Adrenal gland (tissue), 12 donors: Measurements from ENCODE around the gene PHACTR3. TPM values are rescaled to one million over a fixed set of nuclear protein-coding genes. Genes with fewer than 3 reads are reported as not detected.

Experiments used
- DNase-seq, 7 donors: peaks; one replicate each; pipeline ENCODE4 v3.0.0-alpha.2; 2019 to 2020
- H3K27ac ChIP-seq, 5 donors: fragments of 200-600 bp; sonication (generic) in 4 of 5; 1 replicate in 3 of 5; 2 replicates in 2 of 5; pipeline versions ENCODE4 v1.5.1 to v1.8.0; 2016 to 2020; ENCODE audit warnings: mild to moderate bottlenecking in 1 of 5
- H3K27me3 ChIP-seq: fragments of 200-600 bp; 2 replicates; pipeline ENCODE4 v1.8.0; 2021
- H3K36me3 ChIP-seq, 2 donors: fragments of 200-600 bp; replicated peaks in 1 of 2; 1 replicate in 1 of 2; 2 replicates in 1 of 2; pipeline versions ENCODE4 v1.5.1 to v1.8.0; 2018 to 2022
- H3K4me1 ChIP-seq, 2 donors: fragments of 200-600 bp; replicated peaks in 1 of 2; 1 replicate in 1 of 2; 2 replicates in 1 of 2; pipeline versions ENCODE4 v1.5.1 to v1.8.0; 2018 to 2021
- H3K4me3 ChIP-seq, 4 donors: fragments of 200-600 bp; sonication (generic) in 3 of 4; one replicate each; pipeline ENCODE4 v1.5.1; 2016 to 2018
- H3K9me3 ChIP-seq, 3 donors: fragments of 200-600 bp; sonication (generic) in 1 of 3; replicated peaks in 1 of 3; 1 replicate in 2 of 3; 2 replicates in 1 of 3; pipeline versions ENCODE4 v1.5.1 to v1.8.0; 2016 to 2021
- CTCF ChIP-seq, 6 experiments: fragments of 450-650 bp in 4 of 6; fragments of 200-600 bp in 2 of 6; sonication (generic) in 1 of 6; IDR thresholded peaks; 1 replicate in 5 of 6; 2 replicates in 1 of 6; pipeline versions ENCODE4 v1.5.1 to v1.8.0; 2016 to 2021; ENCODE audit warnings: antibody characterized with exemption in 6 of 6, mild to moderate bottlenecking in 2 of 6, moderate library complexity in 1 of 6
- POLR2A ChIP-seq, 2 donors: fragments of 450-650 bp; IDR thresholded peaks; one replicate each; pipeline ENCODE4 v1.6.1; 2017; ENCODE audit warnings: antibody characterized with exemption in 2 of 2, mild to moderate bottlenecking in 2 of 2, moderate library complexity in 1 of 2
- WGBS, 4 donors: extraction: QIAGEN DNeasy Blood & Tissue Kit in 2 of 4; methylation state at CpG; one replicate each; pipeline versions ENCODE4 v1.1.5 to v1.1.7; 2013 to 2017; 5-methylcytosine and 5-hydroxymethylcytosine counted together
- intact Hi-C, 2 donors: fragments of 100-400 bp; cut with DNase I; formaldehyde crosslinking; loops; one replicate each; pipeline versions ENCODE4 v1.14.1 to v1.15.0; 2022 to 2023
- polyA plus RNA-seq, 3 donors: library from polyadenylated mRNA; stranded (reverse); fragments of 200-250 nt in 2 of 3; fragments of 350-450 nt in 1 of 3; fragmentation: Illumina TruSeq in 1 of 3; extraction: RNeasy Lipid Tissue Mini Kit (QIAGEN cat#74804) in 1 of 3; gene quantifications; one replicate each; pipeline ENCODE4 v1.2.3, GENCODE V29; 2013 to 2014
- total RNA-seq, 9 donors: library from RNA; depleted of rRNA in 4 of 9; stranded (reverse); fragments of >200 nt in 4 of 9; fragments of 120-200 nt in 1 of 9; fragmentation: NEBNext Ultra II Directional in 1 of 9; extraction: Animal tissue kit (Norgen Biotek cat#: 25700) in 1 of 9; gene quantifications; one replicate each; pipeline versions ENCODE4 v1.1.0 to v1.2.4, GENCODE V29; 2013 to 2023
- donor health status: healthy with polysubstance abuse.
- donor health status: Bipolar disorder and iron deficiency.
- donor health status: DM: yes; HTN: yes; CAD: no.
- donor health status: DM: no; HTN: no; CAD: no.
- donor health status: DM: no; HTN: no; CAD: no.
- donor health status: DM: yes; HTN: yes; CAD: no.

PHACTR3 gene
- total and polyA plus RNA-seq, 12 donors = 0.17 to 4.5 (median 0.81) TPM

GRCh38 chr20:59678288-59678687, 73.9 kb downstream of the PHACTR3 start:
- Histone ChIP-seq H3K4me1 (no peaks in the 10 kb centered on the region), H3K9me3 (no peaks in the 10 kb centered on the region), H3K27me3 (no peaks in the 10 kb centered on the region), H3K27ac (no peak overlapping the region), H3K36me3 (no peaks in the 10 kb centered on the region), H3K4me3 (no peak overlapping the region)
- TF ChIP-seq CTCF (IDR thresholded peaks at IDR 0.05) (no peak), POLR2A (IDR thresholded peaks at IDR 0.05) (no peak)
- 46 to 57% (median 52%) methylated on average over 9 of the region's 9 CpGs for WGBS, 4 donors
- peak in 1 of 7 donors; percentile 3 for DNase-seq
- intact Hi-C loops = no loop called here

GRCh38 chr20:59678951-59679350, 74.6 kb downstream of the PHACTR3 start:
- 68 to 79% (median 76%) methylated on average over 8 of the region's 8 CpGs for WGBS, 4 donors
- TF ChIP-seq POLR2A (IDR thresholded peaks at IDR 0.05) (no peak), CTCF (IDR thresholded peaks at IDR 0.05) (no peak)

GRCh38 chr20:59680148-59680650, 75.9 kb downstream of the PHACTR3 start:
- H3K4me3 ChIP-seq = no peak overlapping the region
- no peaks in the 10 kb centered on the region for H3K27me3 ChIP-seq
- no peak for DNase-seq
- H3K27ac ChIP-seq = no peak overlapping the region
- no peaks in the 10 kb centered on the region for H3K36me3 ChIP-seq
- TF ChIP-seq POLR2A (IDR thresholded peaks at IDR 0.05) (no peak), CTCF (IDR thresholded peaks at IDR 0.05) (no peak)
- no peaks in the 10 kb centered on the region for H3K4me1 ChIP-seq
- no peaks in the 10 kb centered on the region for H3K9me3 ChIP-seq
- WGBS, 4 donors = 79 to 88% (median 84%) methylated on average over 9 of the region's 9 CpGs
- intact Hi-C loops = no loop called here

More at GRCh38 chr20:59678951-59679350, 74.6 kb downstream of the PHACTR3 start:
- Histone ChIP-seq H3K36me3 (no peaks in the 10 kb centered on the region), H3K4me1 (no peaks in the 10 kb centered on the region), H3K9me3 (no peaks in the 10 kb centered on the region), H3K4me3 (no peak overlapping the region), H3K27me3 (no peaks in the 10 kb centered on the region), H3K27ac (no peak overlapping the region)
- intact Hi-C loops = no loop called here
- no peak for DNase-seq

- no peaks in the 10 kb centered on the region for H3K36me3 ChIP-seq
- WGBS, 4 donors = 72 to 85% (median 82%) methylated on average over 1 of the region's 1 CpG
- TF ChIP-seq POLR2A (IDR thresholded peaks at IDR 0.05) = no peak
- no peak for TF ChIP-seq CTCF (IDR thresholded peaks at IDR 0.05)
- H3K4me1 ChIP-seq = no peaks in the 10 kb centered on the region
- H3K4me3 ChIP-seq = no peak overlapping the region
- no peaks in the 10 kb centered on the region for H3K27me3 ChIP-seq
- no peaks in the 10 kb centered on the region for H3K9me3 ChIP-seq
- intact Hi-C loops = no loop called here
- no peak for DNase-seq
- H3K27ac ChIP-seq = no peak overlapping the region
These were observed 76.5 kb downstream of the PHACTR3 start for GRCh38 chr20:59680852-59681251.
